Measurements from ENCODE around the gene DQX1. TPM values are rescaled to one million over a fixed set of nuclear protein-coding genes. Genes with fewer than 3 reads are reported as not detected.
A peak's percentile ranks its signal among the peaks of the same experiment; 100 is the strongest.

The DQX1 gene
- total and polyA plus RNA-seq, 9 of the 15 experiments (the other 6 are each of a cell fraction or from before 2014, with no cell fraction given), result 0.04 to 0.38 (median 0.18) TPM; not detected in 1

- TF ChIP-seq SRF (CRISPR knock-in tag; IDR thresholded peaks at IDR 0.05), result 0 out of 4 replicates have a peak, but pooled peaks of 1 of the 2 experiments have one; percentile 18
- no peak for TF ChIP-seq MYNN (IDR thresholded peaks at IDR 0.05)
- TF ChIP-seq MYNN (CRISPR knock-in tag; IDR thresholded peaks at IDR 0.05), result no peak
Observed at GRCh38 chr2:74528600-74529356, 2.7 kb upstream of the DQX1 start (continued).

- Histone ChIP-seq H3K27me3 (ENCODE audit: control insufficient read depth in 2 of 2, insufficient read depth in 2 of 2, low read length in 2 of 2) (no peaks in the 10 kb centered on the region), H2AFZ (ENCODE audit: low read depth, low read length) (no peak overlapping the region), H3K9me1 (ENCODE audit: control insufficient read depth, insufficient read depth, low read length) (peaks cover 3% of the 10 kb centered on the region), H3K27ac (ENCODE audit: extremely low read depth, low read depth, low read length) (no peak overlapping the region; the same call in 2 of the 3 replicates), H4K20me1 (replicated peaks; ENCODE audit: control insufficient read depth, insufficient read depth, low read length) (peaks cover 5% of the 10 kb centered on the region; the same call in 1 of the 2 replicates), H3K4me3 (peak overlapping the region; percentile 96), H3K4me2 (ENCODE audit: insufficient read depth, low read length) (peak overlapping the region; percentile 96), H3K36me3 (ENCODE audit: control insufficient read depth, insufficient read depth, low read length) (peaks cover 55% of the 10 kb centered on the region), H3K9ac (ENCODE audit: insufficient read depth in 1 of 2, low read depth in 2 of 2, low read length in 2 of 2) (peak overlapping the region; percentile 5 to 97; a peak in 3 of 4 replicates), H3K4me1 (replicated peaks in 1 of 2; ENCODE audit: control insufficient read depth in 2 of 2, insufficient read depth in 2 of 2, low read length in 2 of 2) (peaks cover 28 to 33% of the 10 kb centered on the region in 2 experiments), H3K79me2 (ENCODE audit: control insufficient read depth, insufficient read depth, low read length) (peaks cover 52% of the 10 kb centered on the region), H3K9me3 (replicated peaks; ENCODE audit: control insufficient read depth, insufficient read depth, low read depth, low read length) (no peaks in the 10 kb centered on the region)
- in situ Hi-C loops (cut with MboI), result no loop called here
- 91% methylated on average over 6 of the region's 9 CpGs for WGBS (ENCODE audit: insufficient coverage, low coverage, missing lambda C conversion rate)
- intact Hi-C loops (cut with micrococcal nuclease), result loop anchor here (2.0 kb wide), 1 partner anchor 45 kb away; the partner anchor contains the start of genes CCDC142 and TTC31
- FAIRE-seq (no peak), DNase-seq (ENCODE audit: extremely low read depth in 1 of 4, low spot score in 3 of 4) (no peak), ATAC-seq (no peak)
- BruUV-seq (replicated peaks), result TSS peak; percentile 63
- ChIA-PET CTCF (ENCODE audit: low intra/inter-chr PET ratio) (no interaction called here), POLR2A (interaction anchor here (1.1 to 1.6 kb wide), 3 partner anchors 10 to 60 kb away, joined by 3 to 5 read pairs (median 5); no protein-coding TSS in a partner anchor)
- TF ChIP-seq CEBPB (tag; IDR thresholded peaks at IDR 0.05) (no peak), SNRNP70 (optimal IDR thresholded peaks at IDR 0.05; ENCODE audit: low read depth, low read length) (no peak), TCF7L2 (IDR thresholded peaks at IDR 0.05; ENCODE audit: low read depth, low read length) (no peak), SIN3B (IDR thresholded peaks at IDR 0.05; ENCODE audit: low read depth) (no peak), ETV1 (tag; conservative IDR thresholded peaks at IDR 0.05; ENCODE audit: low read depth) (no peak), GTF2E2 (tag; IDR thresholded peaks at IDR 0.05) (no peak), CBFA2T3 (IDR thresholded peaks at IDR 0.05) (no peak), SREBF2 (CRISPR knock-in tag; IDR thresholded peaks at IDR 0.05) (no peak), SRSF1 (IDR thresholded peaks at IDR 0.05; ENCODE audit: low read depth, low read length) (no peak), CTCF (IDR thresholded peaks at IDR 0.05 in 2 of 3, conservative IDR thresholded peaks at IDR 0.05 in 1 of 3; ENCODE audit: insufficient read depth in 2 of 3, low read depth in 1 of 3, low read length in 3 of 3) (no peak), GABPB2 (CRISPR knock-in tag; conservative IDR thresholded peaks at IDR 0.05) (no peak), MCM2 (IDR thresholded peaks at IDR 0.05; ENCODE audit: low read depth) (no peak), ZNF780A (CRISPR knock-in tag; IDR thresholded peaks at IDR 0.05) (no peak)
Observed at GRCh38 chr2:74527741-74528140, 1.7 kb upstream of the DQX1 start.

Measured in K562 (cell line).